GM12878 (cell line): Measurements from ENCODE around the gene LSP1. TPM values are rescaled to one million over a fixed set of nuclear protein-coding genes. Genes with fewer than 3 reads are reported as not detected.
A peak's percentile ranks its signal among the peaks of the same experiment; 100 is the strongest.

Experiments
- ATAC-seq: fragments of 200-7000 bp; cut with Tn5 transposase; 3 replicates; pipeline ENCODE4 v1.9.1; 2020; ENCODE audit warnings: mild to moderate bottlenecking, moderate library complexity
- BruUV-seq: library from RNA; stranded (reverse); fragments of 400-500 nt; replicated peaks from 2 replicates; lab custom pipeline; 2021; lab: Mats Ljungman, UMichigan
- CTCF ChIA-PET: fragments of 300-600 bp; sonication (Branson Sonifier 250); formaldehyde crosslinking; extraction: SDS; loops from one replicate; lab custom pipeline; 2021; ENCODE audit warnings: inconsistent platforms; lab: Yijun Ruan, JAX
- POLR2A ChIA-PET: fragments of 350-600 bp; formaldehyde crosslinking; extraction: SDS; loops from one replicate; lab custom pipeline; 2021; ENCODE audit warnings: inconsistent platforms; lab: Charles Lee
- RAD21 ChIA-PET: fragments of 300-600 bp; sonication (Branson Sonifier 250); formaldehyde crosslinking; loops from one replicate; lab custom pipeline; 2023; ENCODE audit warnings: antibody characterized with exemption; ENCODE audit not compliant: unreplicated experiment; lab: Charles Lee
- SMC1A ChIA-PET: fragments of 300-600 bp; sonication (Branson Sonifier 250); formaldehyde crosslinking; loops from one replicate; lab custom pipeline; 2023; ENCODE audit not compliant: unreplicated experiment, uncharacterized antibody; lab: Charles Lee
- DNase-seq: peaks from one replicate; pipeline ENCODE4 v3.0.0-alpha.2; 2011; ENCODE audit warnings: low read depth, low spot score
- FAIRE-seq: peaks from 3 replicates; lab custom pipeline; 2011; peaks lifted over from hg19 to GRCh38; lab: Jason Lieb, UNC
- H2AFZ ChIP-seq: 2 replicates; pipeline ENCODE4 v1.6.0; 2011; ENCODE audit warnings: low read depth, low read length, control low read depth; ENCODE audit not compliant: control insufficient read depth
- H3K27ac ChIP-seq: 2 replicates; pipeline ENCODE4 v1.5.1; 2011; ENCODE audit warnings: control low read depth; ENCODE audit not compliant: control insufficient read depth, insufficient read depth
- H3K27me3 ChIP-seq, 2 experiments: replicated peaks in 1 of 2; 2 replicates each; pipeline versions ENCODE4 v1.6.0 to v1.6.1; 2011; ENCODE audit warnings: low read length in 1 of 2; ENCODE audit not compliant: control insufficient read depth in 2 of 2, insufficient read depth in 2 of 2
- H3K36me3 ChIP-seq, 2 experiments: 2 replicates each; pipeline ENCODE4 v1.5.1; 2011; ENCODE audit warnings: low read length in 1 of 2; ENCODE audit not compliant: control insufficient read depth in 2 of 2, insufficient read depth in 2 of 2
- H3K4me1 ChIP-seq: 2 replicates; pipeline ENCODE4 v1.6.1; 2011; ENCODE audit warnings: mild to moderate bottlenecking, low read length, moderate library complexity, mixed read lengths; ENCODE audit not compliant: control insufficient read depth, insufficient read depth
- H3K4me2 ChIP-seq: 2 replicates; pipeline ENCODE4 v1.6.0; 2011; ENCODE audit warnings: control low read depth; ENCODE audit not compliant: control insufficient read depth, insufficient read depth
- H3K4me3 ChIP-seq: fragments of 200-600 bp; sonication (generic); 2 replicates; pipeline ENCODE4 v1.5.1; 2016
- H3K79me2 ChIP-seq: 2 replicates; pipeline ENCODE4 v1.6.0; 2011; ENCODE audit warnings: low read length; ENCODE audit not compliant: control insufficient read depth, insufficient read depth
- H3K9ac ChIP-seq: 2 replicates; pipeline ENCODE4 v1.8.0; 2011; ENCODE audit warnings: low read length, control low read depth, mixed read lengths; ENCODE audit not compliant: control insufficient read depth, insufficient read depth
- H3K9me3 ChIP-seq: replicated peaks from 3 replicates; pipeline ENCODE4 v1.5.1; 2011; ENCODE audit warnings: mild to moderate bottlenecking, low read length; ENCODE audit not compliant: control insufficient read depth, insufficient read depth
- H4K20me1 ChIP-seq: 2 replicates; pipeline ENCODE4 v1.6.0; 2011; ENCODE audit not compliant: control insufficient read depth, insufficient read depth
- ATF7 ChIP-seq: fragments of 450-650 bp; IDR thresholded peaks from 2 replicates; pipeline ENCODE4 v1.6.1; 2016; ENCODE audit warnings: low read depth, mild to moderate bottlenecking
- BHLHE40 ChIP-seq, 2 experiments: fragments of 450-650 bp in 1 of 2; IDR thresholded peaks; 2 replicates each; pipeline ENCODE4 v1.6.1; 2011 to 2017; ENCODE audit warnings: low read depth in 2 of 2, borderline replicate concordance in 1 of 2, improper control_type of control experiment in 1 of 2, low read length in 1 of 2, mild to moderate bottlenecking in 1 of 2
- CHD2 ChIP-seq: IDR thresholded peaks from 2 replicates; pipeline ENCODE4 v1.6.1; 2011; ENCODE audit warnings: low read depth, low read length, improper control_type of control experiment, borderline replicate concordance
- CREM ChIP-seq: IDR thresholded peaks from 2 replicates; pipeline ENCODE4 v1.6.1; 2014; ENCODE audit warnings: antibody characterized with exemption, low read depth
- DPF2 ChIP-seq: fragments of 450-650 bp; IDR thresholded peaks from 2 replicates; pipeline ENCODE4 v1.6.1; 2017; ENCODE audit warnings: mild to moderate bottlenecking
- EGR1 ChIP-seq, 2 experiments: IDR thresholded peaks; 1 replicate in 1 of 2; 2 replicates in 1 of 2; pipeline ENCODE4 v1.6.1; 2011 to 2012; ENCODE audit warnings: low read depth in 2 of 2, low read length in 2 of 2, borderline replicate concordance in 1 of 2, mild to moderate bottlenecking in 1 of 2, moderate library complexity in 1 of 2
- ELK1 ChIP-seq: IDR thresholded peaks from 2 replicates; pipeline ENCODE4 v1.6.1; 2012; ENCODE audit warnings: low read depth, low read length, improper control_type of control experiment
- ETV6 ChIP-seq, 2 experiments: fragments of 450-650 bp in 1 of 2; IDR thresholded peaks in 1 of 2; conservative IDR thresholded peaks in 1 of 2; 2 replicates each; pipeline ENCODE4 v1.6.1; 2014; ENCODE audit warnings: antibody characterized with exemption in 1 of 2, borderline replicate concordance in 1 of 2, low read depth in 1 of 2, mild to moderate bottlenecking in 1 of 2, moderate library complexity in 1 of 2
- IKZF2 ChIP-seq, 2 experiments: fragments of 450-650 bp; IDR thresholded peaks; 2 replicates each; pipeline ENCODE4 v1.6.1; 2017; ENCODE audit warnings: mild to moderate bottlenecking in 2 of 2, moderate library complexity in 2 of 2
- IRF3 ChIP-seq: fragments of 450-650 bp; IDR thresholded peaks from 2 replicates; pipeline ENCODE4 v1.6.1; 2014; ENCODE audit warnings: mild to moderate bottlenecking
- IRF4 ChIP-seq: IDR thresholded peaks from 2 replicates; pipeline ENCODE4 v1.6.1; 2011; ENCODE audit warnings: low read depth, low read length
- MEF2B ChIP-seq: fragments of 450-650 bp; IDR thresholded peaks from 2 replicates; pipeline ENCODE4 v1.6.1; 2018; ENCODE audit warnings: mild to moderate bottlenecking, moderate library complexity; ENCODE audit not compliant: partially characterized antibody, poor library complexity, severe bottlenecking
- MTA2 ChIP-seq: fragments of 450-650 bp; IDR thresholded peaks from 2 replicates; pipeline ENCODE4 v1.6.1; 2016; ENCODE audit warnings: low read depth, mild to moderate bottlenecking, moderate library complexity
- NR2F1 ChIP-seq: fragments of 450-650 bp; conservative IDR thresholded peaks from 2 replicates; pipeline ENCODE4 v1.6.1; 2017; ENCODE audit warnings: mild to moderate bottlenecking
- PAX5 ChIP-seq: IDR thresholded peaks from 2 replicates; pipeline ENCODE4 v1.6.1; 2011; ENCODE audit warnings: low read depth, low read length, borderline replicate concordance
- RUNX3 ChIP-seq: IDR thresholded peaks from 2 replicates; pipeline ENCODE4 v1.6.1; 2012; ENCODE audit warnings: low read length, inconsistent platforms
- SMAD5 ChIP-seq: IDR thresholded peaks from 2 replicates; pipeline ENCODE4 v1.6.1; 2016; ENCODE audit warnings: antibody characterized with exemption, low read depth
- TCF12 ChIP-seq: IDR thresholded peaks from 2 replicates; pipeline ENCODE4 v1.6.1; 2011; ENCODE audit warnings: low read depth, mild to moderate bottlenecking, low read length
- ZNF24 ChIP-seq: fragments of 450-650 bp; IDR thresholded peaks from 2 replicates; pipeline ENCODE4 v1.6.1; 2017; ENCODE audit warnings: antibody characterized with exemption, mild to moderate bottlenecking
- WGBS: methylation state at CpG from one replicate; pipeline ENCODE4 v1.1.6; 2016; ENCODE audit warnings: low lambda C conversion rate; ENCODE audit not compliant: insufficient replicate concordance, insufficient coverage; ENCODE audit errors: missing lambda C conversion rate; 5-methylcytosine and 5-hydroxymethylcytosine counted together
- in situ Hi-C: fragments of 300-500 bp; cut with MboI; formaldehyde crosslinking; loops from 9 replicates; pipeline ENCODE4 v1.14.3; 2018; ENCODE audit warnings: mixed read lengths
- intact Hi-C: fragments of 100-400 bp; cut with micrococcal nuclease; formaldehyde crosslinking; loops from one replicate; pipeline ENCODE4 v1.14.2; 2022; ENCODE audit not compliant: unreplicated experiment
- polyA plus RNA-seq, 11 experiments: library from polyadenylated mRNA; depleted of rRNA in 4 of 11; unstranded in 6 of 11; stranded (reverse) in 5 of 11; fragments of >200 nt; fragmentation: Nextera tagmentation in 4 of 11; fragmentation: Illumina TruSeq in 1 of 11; extraction: Ambion mirVana in 4 of 11; extraction: Trizol in 1 of 11; gene quantifications; 1 replicate in 1 of 11; 2 replicates in 10 of 11; pipeline versions ENCODE4 v1.2.1 to v1.2.3, GENCODE V29; 2011 to 2016; ENCODE audit warnings: inconsistent platforms in 2 of 11, missing spikeins in 2 of 11, low read depth in 1 of 11
- total RNA-seq, 4 experiments: library from RNA; depleted of rRNA in 3 of 4; stranded (reverse); fragments of >200 nt in 3 of 4; fragmentation: Illumina TruSeq in 1 of 4; extraction: Trizol in 1 of 4; gene quantifications; 2 replicates each; pipeline versions ENCODE4 v1.2.1 to v1.2.3, GENCODE V29; 2013 to 2021

The LSP1 gene
- total and polyA plus RNA-seq, 10 of the 15 experiments (the other 5 are each of a cell fraction or from before 2014, with no cell fraction given) = 19.2 to 488 (median 369) TPM

GRCh38 chr11:1839924-1840779 is 12.7 kb upstream of the LSP1 start:
- H3K36me3 ChIP-seq = no peaks in the 10 kb centered on the region
- H3K4me1 ChIP-seq = peaks cover 28% of the 10 kb centered on the region
- no peaks in the 10 kb centered on the region for H3K79me2 ChIP-seq
- ChIA-PET CTCF (interaction anchor here (0.9 to 1.0 kb wide), 2 partner anchors 8 to 10 kb away, joined by 3 to 4 read pairs; no protein-coding TSS in a partner anchor), POLR2A (interaction anchor here (0.6 to 1.0 kb wide), 2 partner anchors 10 to 298 kb away, joined by 4 to 6 read pairs; no protein-coding TSS in a partner anchor), RAD21 (interaction anchor here (2.0 kb wide), 2 partner anchors 10 to 161 kb away, joined by 10 to 12 read pairs; no protein-coding TSS in a partner anchor), SMC1A (interaction anchor here (0.7 to 1.4 kb wide), 2 partner anchors 16 to 141 kb away, joined by 3 read pairs; no protein-coding TSS in a partner anchor)
- 32% methylated on average over 15 of the region's 26 CpGs for WGBS
- no peaks in the 10 kb centered on the region; a peak in 1 of 4 replicates for H3K27me3 ChIP-seq
- ATAC-seq = peak; percentile 68
- H3K4me2 ChIP-seq = peak overlapping the region; percentile 44; the same call in 1 of the 2 replicates
- BruUV-seq = no TSS peak
- no peaks in the 10 kb centered on the region for H3K9me3 ChIP-seq
- intact Hi-C loops (loop anchor here (2.0 to 5.0 kb wide), 2 partner anchors 47 to 79 kb away; partner anchors contain the start of gene TNNT3), in situ Hi-C loops (no loop called here)
- H2AFZ ChIP-seq = no peak overlapping the region
- H4K20me1 ChIP-seq = no peaks in the 10 kb centered on the region
- no peak overlapping the region for H3K27ac ChIP-seq
- H3K4me3 ChIP-seq = peak overlapping the region; percentile 16; the same call in 1 of the 2 replicates
- H3K9ac ChIP-seq = no peak overlapping the region
- no peak for DNase-seq
- peak; percentile 73 for FAIRE-seq
- TF ChIP-seq NR2F1 (peak; percentile 90), CHD2 (0 out of 2 replicates have a peak, but pooled peaks have one; percentile 48), IRF3 (no peak), DPF2 (0 out of 2 replicates have a peak, but pooled peaks have one; percentile 62), SMAD5 (no peak), MEF2B (peak; percentile 63), PAX5 (0 out of 2 replicates have a peak, but pooled peaks have one; percentile 18), MTA2 (peak; percentile 33; the same call in 1 of the 2 replicates), ZNF24 (peak; percentile 46; the same call in 1 of the 2 replicates), ETV6 (conservative IDR thresholded peaks at IDR 0.05 in 1 of 2, IDR thresholded peaks at IDR 0.05 in 1 of 2; ENCODE audit: borderline replicate concordance in 1 of 2, low read depth in 1 of 2) (peak in 1 of 2 experiments; percentile 86; a peak in 2 of 4 replicates), IRF4 (0 out of 2 replicates have a peak, but pooled peaks have one; percentile 35), BHLHE40 (IDR thresholded peaks at IDR 0.05; ENCODE audit: borderline replicate concordance in 1 of 2, low read depth in 2 of 2, low read length in 1 of 2) (peak; percentile 18 to 43; a peak in 1 of 4 replicates), RUNX3 (peak; percentile 76), IKZF2 (IDR thresholded peaks at IDR 0.05) (peak; percentile 40 to 46; a peak in 3 of 4 replicates), ELK1 (no peak), CREM (0 out of 2 replicates have a peak, but pooled peaks have one; percentile 10), TCF12 (0 out of 2 replicates have a peak, but pooled peaks have one; percentile 37), EGR1 (IDR thresholded peaks at IDR 0.05; ENCODE audit: borderline replicate concordance in 1 of 2, low read depth in 2 of 2, low read length in 2 of 2) (peak in 1 of 2 experiments; percentile 3; a peak in 1 of 3 replicates), ATF7 (0 out of 2 replicates have a peak, but pooled peaks have one; percentile 14)
